HCT116 (cell line): ENCODE results near the gene ABTB2. TPM values are rescaled to one million over a fixed set of nuclear protein-coding genes. Genes with fewer than 3 reads are reported as not detected.
A peak's percentile ranks its signal among the peaks of the same experiment; 100 is the strongest.

ENCODE experiments used
- ATAC-seq: fragments of 200-7000 bp; cut with Tn5 transposase; 2 replicates; pipeline ENCODE4 v1.9.1; 2020; ENCODE audit warnings: mild to moderate bottlenecking, moderate library complexity
- BruUV-seq: library from RNA; stranded (reverse); fragments of 400-500 nt; replicated peaks from 2 replicates; lab custom pipeline; 2021; lab: Mats Ljungman, UMichigan
- CTCF ChIA-PET: fragments of 300-600 bp; sonication (Branson Sonifier 250); formaldehyde crosslinking; loops from one replicate; lab custom pipeline; 2021; ENCODE audit warnings: antibody characterized with exemption; lab: Charles Lee
- POLR2A ChIA-PET: fragments of 300-600, 350-600 bp; sonication (Branson Sonifier 250); formaldehyde crosslinking; loops from one replicate; lab custom pipeline; 2021; ENCODE audit warnings: antibody characterized with exemption; lab: Charles Lee
- RAD21 ChIA-PET, 2 experiments: fragments of 300-600 bp; sonication (Branson Sonifier 250); formaldehyde crosslinking; loops; one replicate each; lab custom pipeline; 2023; ENCODE audit warnings: low total read pairs in 2 of 2; ENCODE audit not compliant: uncharacterized antibody in 2 of 2, unreplicated experiment in 2 of 2, low non-redundant PET in 1 of 2; lab: Charles Lee
- DNase-seq: peaks from one replicate; pipeline ENCODE4 v3.0.0-alpha.2; 2010; ENCODE audit warnings: low read depth, low spot score
- H2AFZ ChIP-seq: fragments of 200-600 bp; shearing (Covaris generic), sonication (generic); 2 replicates; pipeline ENCODE4 v1.6.1; 2017; ENCODE audit warnings: low read depth, mixed run types, mixed read lengths, antibody characterized with exemption, low read length; ENCODE audit not compliant: poor library complexity, severe bottlenecking
- H3K27ac ChIP-seq: 2 replicates; pipeline ENCODE4 v1.5.1; 2012; ENCODE audit warnings: low read depth, low read length
- H3K27me3 ChIP-seq: fragments of 200-600 bp; sonication (generic); 2 replicates; pipeline ENCODE4 v1.6.1; 2016; ENCODE audit warnings: mixed run types, low read length, mixed read lengths; ENCODE audit not compliant: insufficient read depth
- H3K36me3 ChIP-seq, 2 experiments: fragments of 200-500 bp in 1 of 2; fragments of 200-600 bp in 1 of 2; sonication (Bioruptor generic) in 1 of 2; sonication (generic) in 1 of 2; 2 replicates each; pipeline versions ENCODE4 v1.5.1 to v1.6.1; 2014 to 2016; ENCODE audit warnings: low read length in 2 of 2, inconsistent platforms in 1 of 2, mixed read lengths in 1 of 2, mixed run types in 1 of 2; ENCODE audit not compliant: insufficient read depth in 2 of 2, control insufficient read depth in 1 of 2
- H3K4me1 ChIP-seq, 2 experiments: fragments of 200-600 bp in 1 of 2; sonication (generic) in 1 of 2; 2 replicates each; pipeline versions ENCODE4 v1.5.1 to v1.6.1; 2012 to 2017; ENCODE audit warnings: low read length in 2 of 2, inconsistent platforms in 1 of 2, mild to moderate bottlenecking in 1 of 2, mixed read lengths in 1 of 2, mixed run types in 1 of 2, moderate library complexity in 1 of 2; ENCODE audit not compliant: insufficient read depth in 2 of 2, control insufficient read depth in 1 of 2
- H3K4me2 ChIP-seq: fragments of 200-600 bp; sonication (generic); 2 replicates; pipeline ENCODE4 v1.6.1; 2017; ENCODE audit warnings: mixed run types, low read length, mixed read lengths
- H3K4me3 ChIP-seq, 2 experiments: fragments of 200-600 bp in 1 of 2; sonication (generic) in 1 of 2; replicated peaks in 1 of 2; 2 replicates each; pipeline ENCODE4 v1.5.1; 2011 to 2016; ENCODE audit warnings: low read length in 2 of 2, control low read depth in 1 of 2, low read depth in 1 of 2, mild to moderate bottlenecking in 1 of 2, mixed read lengths in 1 of 2, mixed run types in 1 of 2
- H3K79me2 ChIP-seq: fragments of 200-600 bp; sonication (generic); 2 replicates; pipeline ENCODE4 v1.6.1; 2017; ENCODE audit warnings: mild to moderate bottlenecking, mixed run types, low read length, moderate library complexity, mixed read lengths; ENCODE audit not compliant: insufficient read depth
- H3K9ac ChIP-seq: fragments of 200-600 bp; sonication (generic); 2 replicates; pipeline ENCODE4 v1.6.1; 2016; ENCODE audit warnings: low read length, mixed read lengths
- H3K9me2 ChIP-seq: fragments of 200-600 bp; sonication (generic), shearing (Covaris generic); 2 replicates; pipeline ENCODE4 v1.6.1; 2017; ENCODE audit warnings: mixed run types, mild to moderate bottlenecking, moderate library complexity; ENCODE audit not compliant: insufficient read depth
- H3K9me3 ChIP-seq, 2 experiments: fragments of 200-500 bp in 1 of 2; fragments of 200-600 bp in 1 of 2; sonication (Bioruptor generic) in 1 of 2; sonication (generic) in 1 of 2; 2 replicates each; pipeline ENCODE4 v1.6.1; 2014 to 2017; ENCODE audit warnings: low read length in 2 of 2, mixed read lengths in 2 of 2, inconsistent platforms in 1 of 2, low read depth in 1 of 2, mild to moderate bottlenecking in 1 of 2, mixed run types in 1 of 2, moderate library complexity in 1 of 2; ENCODE audit not compliant: control insufficient read depth in 1 of 2, insufficient read depth in 1 of 2
- H4K20me1 ChIP-seq: fragments of 200-600 bp; sonication (generic), shearing (Covaris generic); 2 replicates; pipeline ENCODE4 v1.6.1; 2017; ENCODE audit warnings: mixed run types, mild to moderate bottlenecking, moderate library complexity; ENCODE audit not compliant: insufficient read depth
- CTCF ChIP-seq, 3 experiments: fragments of 200-600 bp in 1 of 3; sonication (generic) in 1 of 3; IDR thresholded peaks in 2 of 3; conservative IDR thresholded peaks in 1 of 3; 2 replicates each; pipeline ENCODE4 v1.5.1; 2012 to 2017; ENCODE audit warnings: low read depth in 2 of 3, low read length in 2 of 3, antibody characterized with exemption in 1 of 3, borderline replicate concordance in 1 of 3, control low read depth in 1 of 3, mild to moderate bottlenecking in 1 of 3, mixed read lengths in 1 of 3, mixed run types in 1 of 3, moderate library complexity in 1 of 3; ENCODE audit not compliant: insufficient read depth in 1 of 3
- ELF1 ChIP-seq: IDR thresholded peaks from 2 replicates; pipeline ENCODE4 v1.6.1; 2012; ENCODE audit warnings: low read depth, borderline replicate concordance
- RAD21 ChIP-seq: IDR thresholded peaks from 2 replicates; pipeline ENCODE4 v1.6.1; 2012; ENCODE audit warnings: low read depth, mild to moderate bottlenecking
- TCF7L2 ChIP-seq: IDR thresholded peaks from 2 replicates; pipeline ENCODE4 v1.7.0; 2011; ENCODE audit warnings: borderline replicate concordance, inconsistent platforms; ENCODE audit not compliant: insufficient read depth, insufficient read length; ENCODE audit errors: extremely low read depth
- YY1 ChIP-seq: IDR thresholded peaks from 2 replicates; pipeline ENCODE4 v1.6.1; 2011; ENCODE audit warnings: low read length, low read depth, moderate library complexity, mild to moderate bottlenecking; ENCODE audit not compliant: insufficient replicate concordance; ENCODE audit errors: extremely low read depth
- intact Hi-C: fragments of 100-400 bp; cut with micrococcal nuclease; formaldehyde crosslinking; loops from 2 replicates; pipeline ENCODE4 v1.10.0; 2022
- total RNA-seq: library from RNA; stranded (reverse); gene quantifications from one replicate; pipeline ENCODE4 v1.2.1, GENCODE V29; 2021; ENCODE audit not compliant: unreplicated experiment

The ABTB2 gene
- total RNA-seq, 1 experiment from 2014 or later = 6.8 TPM

GRCh38 chr11:34174412-34175041 is 183.3 kb downstream of the ABTB2 start:
- Histone ChIP-seq H3K27ac (no peak overlapping the region), H2AFZ (no peak overlapping the region)

More at GRCh38 chr11:34174412-34175041, 183.3 kb downstream of the ABTB2 start:
- TF ChIP-seq YY1 = peak; percentile 59
- TF ChIP-seq TCF7L2 = peak; percentile 39
- TF ChIP-seq ELF1 = no peak
- TF ChIP-seq CTCF (IDR thresholded peaks at IDR 0.05 in 2 of 3, conservative IDR thresholded peaks at IDR 0.05 in 1 of 3; ENCODE audit: borderline replicate concordance in 1 of 3, insufficient read depth in 1 of 3, low read depth in 2 of 3, low read length in 2 of 3) = peak; percentile 86 to 97 (median 97)
- peak; percentile 100 for TF ChIP-seq RAD21
- DNase-seq (peak; percentile 45), ATAC-seq (peak; percentile 100)
- no peaks in the 10 kb centered on the region for H3K79me2 ChIP-seq
- H3K27me3 ChIP-seq = no peaks in the 10 kb centered on the region
- peaks cover 2 to 12% of the 10 kb centered on the region in 2 experiments; a peak in 2 of 4 replicates for H3K4me1 ChIP-seq
- POLR2A ChIA-PET = interaction anchor here (0.7 to 1.4 kb wide), 5 partner anchors 69 to 183 kb away, joined by 3 to 22 read pairs (median 3); partner anchors contain the start of genes ABTB2 and NAT10
- CTCF ChIA-PET = interaction anchor here (0.6 to 3.8 kb wide), 38 partner anchors 8 to 725 kb away, joined by 3 to 93 read pairs (median 4); partner anchors contain the start of gene ABTB2
- BruUV-seq = no TSS peak
- no peaks in the 10 kb centered on the region for H3K9me2 ChIP-seq
- H3K9ac ChIP-seq = no peak overlapping the region
- H3K36me3 ChIP-seq = no peaks in the 10 kb centered on the region
- RAD21 ChIA-PET = interaction anchor here (0.7 to 1.5 kb wide), 23 partner anchors 8 to 318 kb away, joined by 3 to 33 read pairs (median 4); partner anchors contain the start of gene ABTB2 (in 2 of the 2)
- intact Hi-C loops = loop anchor here (1.0 to 10.0 kb wide), 4 partner anchors 185 to 720 kb away; no protein-coding TSS in a partner anchor
- H3K4me2 ChIP-seq = peak overlapping the region; percentile 54
- no peak overlapping the region; a peak in 1 of 4 replicates for H3K4me3 ChIP-seq
- no peaks in the 10 kb centered on the region for H3K9me3 ChIP-seq
- H4K20me1 ChIP-seq = no peaks in the 10 kb centered on the region
